ENCODE measurements around the gene GRAMD4. TPM values are rescaled to one million over a fixed set of nuclear protein-coding genes. Genes with fewer than 3 reads are reported as not detected.

Gene GRAMD4
- total and polyA plus RNA-seq, 12 donors: 29.3 to 143 (median 63.9) TPM

GRCh38 chr22:46707827-46708570, 87.8 kb downstream of the GRAMD4 start:
- no peak for TF ChIP-seq CTCF (IDR thresholded peaks at IDR 0.05)
- ATAC-seq: no peak
- peaks cover 0 to 18% (median 4%) of the 10 kb centered on the region in 9 donors for H3K4me1 ChIP-seq
- DNase-seq: no peak
- no peaks in the 10 kb centered on the region for H3K27me3 ChIP-seq
- H3K27ac ChIP-seq: no peak overlapping the region
- no peak overlapping the region for H3K4me3 ChIP-seq
- 90 to 93% methylated on average over 32 of the region's 32 CpGs for WGBS, 2 donors
- intact Hi-C loops (cut with DNase I): no loop called here
- no peaks in the 10 kb centered on the region for H3K9me3 ChIP-seq
- H3K36me3 ChIP-seq: peaks cover 8 to 100% (median 70%) of the 10 kb centered on the region in 9 donors

- peaks cover 0 to 23% (median 8%) of the 10 kb centered on the region in 9 donors for H3K4me1 ChIP-seq
- no peak for DNase-seq
- 93 to 96% methylated on average over 17 of the region's 17 CpGs for WGBS, 2 donors
- H3K27ac ChIP-seq: no peak overlapping the region
- ATAC-seq: no peak
- H3K27me3 ChIP-seq: no peaks in the 10 kb centered on the region
- intact Hi-C loops (cut with DNase I): no loop called here
- H3K9me3 ChIP-seq: no peaks in the 10 kb centered on the region
- no peak for TF ChIP-seq CTCF (IDR thresholded peaks at IDR 0.05)
- H3K36me3 ChIP-seq: peaks cover 8 to 100% (median 68%) of the 10 kb centered on the region in 9 donors
- no peak overlapping the region for H3K4me3 ChIP-seq
These were observed 88.7 kb downstream of the GRAMD4 start for GRCh38 chr22:46708766-46709330.

- DNase-seq: no peak
- TF ChIP-seq CTCF (IDR thresholded peaks at IDR 0.05): no peak
- H3K9me3 ChIP-seq: no peaks in the 10 kb centered on the region
- intact Hi-C loops (cut with DNase I): no loop called here
- H3K36me3 ChIP-seq: peaks cover 8 to 100% (median 57%) of the 10 kb centered on the region in 9 donors
- WGBS, 2 donors: 84 to 87% methylated on average over 11 of the region's 11 CpGs
- peaks cover 0 to 33% (median 14%) of the 10 kb centered on the region in 9 donors for H3K4me1 ChIP-seq
- no peak overlapping the region for H3K27ac ChIP-seq
- no peak overlapping the region for H3K4me3 ChIP-seq
- no peaks in the 10 kb centered on the region for H3K27me3 ChIP-seq
- no peak for ATAC-seq
These were observed 90.6 kb downstream of the GRAMD4 start for GRCh38 chr22:46710806-46711205.

- intact Hi-C loops (cut with DNase I): no loop called here
These were observed 92.1 kb downstream of the GRAMD4 start for GRCh38 chr22:46712288-46712687.

More at GRCh38 chr22:46712288-46712687, 92.1 kb downstream of the GRAMD4 start:
- no peaks in the 10 kb centered on the region for H3K9me3 ChIP-seq
- peaks cover 8 to 100% (median 54%) of the 10 kb centered on the region in 9 donors for H3K36me3 ChIP-seq
- H3K27me3 ChIP-seq: no peaks in the 10 kb centered on the region
- DNase-seq: no peak
- no peak for ATAC-seq
- no peak for TF ChIP-seq CTCF (IDR thresholded peaks at IDR 0.05)
- no peak overlapping the region for H3K27ac ChIP-seq
- H3K4me1 ChIP-seq: peaks cover 0 to 19% (median 13%) of the 10 kb centered on the region in 9 donors
- H3K4me3 ChIP-seq: no peak overlapping the region
- WGBS, 2 donors: 92 to 93% methylated on average over 8 of the region's 8 CpGs
